Activated CD4-positive, alpha-beta memory T cell treated with anti-CD3 and anti-CD28 coated beads for 36 hours (primary cell): ENCODE results near the gene ASIC2. TPM values are rescaled to one million over a fixed set of nuclear protein-coding genes. Genes with fewer than 3 reads are reported as not detected.

ENCODE experiments used
- CTCF ChIA-PET: fragments of 350-600 bp; sonication (Branson Sonifier 250); formaldehyde crosslinking; loops from one replicate; lab custom pipeline; 2021; ENCODE audit warnings: antibody characterized with exemption, inconsistent platforms; lab: Charles Lee
- POLR2A ChIA-PET: fragments of 350-600 bp; sonication (Branson Sonifier 250); formaldehyde crosslinking; loops from one replicate; lab custom pipeline; 2021; ENCODE audit warnings: antibody characterized with exemption; lab: Charles Lee
- DNase-seq: peaks from one replicate; pipeline ENCODE4 v3.0.0-alpha.2; 2020
- H3K27ac Mint-ChIP-seq: one replicate; pipeline ENCODE4 v1.8.0; 2021; ENCODE audit warnings: mixed read lengths
- H3K27me3 Mint-ChIP-seq: one replicate; pipeline ENCODE4 v1.8.0; 2021; ENCODE audit warnings: mixed read lengths
- H3K36me3 Mint-ChIP-seq: one replicate; pipeline ENCODE4 v1.8.0; 2021; ENCODE audit warnings: mixed read lengths
- H3K4me1 Mint-ChIP-seq: one replicate; pipeline ENCODE4 v1.8.0; 2021; ENCODE audit warnings: low read depth, mixed read lengths
- H3K4me3 Mint-ChIP-seq: one replicate; pipeline ENCODE4 v1.8.0; 2021; ENCODE audit warnings: mild to moderate bottlenecking, mixed read lengths
- H3K9me3 Mint-ChIP-seq: one replicate; pipeline ENCODE4 v1.8.0; 2021; ENCODE audit warnings: mixed read lengths
- intact Hi-C: fragments of 100-400 bp; cut with micrococcal nuclease; formaldehyde crosslinking; loops from one replicate; pipeline ENCODE4 v1.15.1; 2023
- total RNA-seq, 2 experiments: library from RNA; stranded (reverse); gene quantifications; one replicate each; pipeline ENCODE4 v1.2.3, GENCODE V29; 2021

The ASIC2 gene
- total RNA-seq, 2 experiments from 2014 or later = not detected

GRCh38 chr17:33207231-33207630 lies 85.9 kb downstream of the ASIC2 start:
- intact Hi-C loops = no loop called here
- H3K27me3 Mint-ChIP-seq = peaks cover 10% of the 10 kb centered on the region

GRCh38 chr17:33205552-33205951 lies 87.5 kb downstream of the ASIC2 start:
- H3K4me1 Mint-ChIP-seq = no peaks in the 10 kb centered on the region
- intact Hi-C loops = no loop called here
- H3K27me3 Mint-ChIP-seq = peaks cover 7% of the 10 kb centered on the region
- POLR2A ChIA-PET = no interaction called here
- H3K36me3 Mint-ChIP-seq = no peaks in the 10 kb centered on the region
- H3K27ac Mint-ChIP-seq = no peak overlapping the region
- DNase-seq = no peak
- CTCF ChIA-PET = no interaction called here
- H3K9me3 Mint-ChIP-seq = no peaks in the 10 kb centered on the region
- no peak overlapping the region for H3K4me3 Mint-ChIP-seq

More at GRCh38 chr17:33207231-33207630, 85.9 kb downstream of the ASIC2 start:
- Mint-ChIP-seq H3K27ac (no peak overlapping the region), H3K9me3 (no peaks in the 10 kb centered on the region), H3K36me3 (no peaks in the 10 kb centered on the region), H3K4me3 (no peak overlapping the region), H3K4me1 (no peaks in the 10 kb centered on the region)
- ChIA-PET POLR2A (no interaction called here), CTCF (no interaction called here)
- DNase-seq = no peak

- no peaks in the 10 kb centered on the region for H3K36me3 Mint-ChIP-seq
- no peaks in the 10 kb centered on the region for H3K9me3 Mint-ChIP-seq
- intact Hi-C loops = no loop called here
- H3K27ac Mint-ChIP-seq = no peak overlapping the region
- POLR2A ChIA-PET = no interaction called here
- no peak overlapping the region for H3K4me3 Mint-ChIP-seq
- H3K4me1 Mint-ChIP-seq = no peaks in the 10 kb centered on the region
- CTCF ChIA-PET = no interaction called here
- DNase-seq = no peak
- peaks cover 6% of the 10 kb centered on the region for H3K27me3 Mint-ChIP-seq
Observed at GRCh38 chr17:33204701-33205100, 88.4 kb downstream of the ASIC2 start.

GRCh38 chr17:33204156-33204555 lies 88.9 kb downstream of the ASIC2 start:
- Mint-ChIP-seq H3K36me3 (no peaks in the 10 kb centered on the region), H3K9me3 (no peaks in the 10 kb centered on the region), H3K4me1 (no peaks in the 10 kb centered on the region), H3K4me3 (no peak overlapping the region), H3K27ac (no peak overlapping the region), H3K27me3 (peaks cover 6% of the 10 kb centered on the region)
- CTCF ChIA-PET = no interaction called here
- intact Hi-C loops = no loop called here
- no peak for DNase-seq
- POLR2A ChIA-PET = no interaction called here

GRCh38 chr17:33202796-33203495 lies 90.1 kb downstream of the ASIC2 start:
- Mint-ChIP-seq H3K9me3 (no peaks in the 10 kb centered on the region), H3K4me3 (no peak overlapping the region), H3K36me3 (no peaks in the 10 kb centered on the region), H3K27me3 (peaks cover 4% of the 10 kb centered on the region), H3K4me1 (no peaks in the 10 kb centered on the region), H3K27ac (no peak overlapping the region)
- POLR2A ChIA-PET = no interaction called here
- DNase-seq = no peak
- intact Hi-C loops = no loop called here
- CTCF ChIA-PET = no interaction called here

GRCh38 chr17:33202021-33202420 lies 91.1 kb downstream of the ASIC2 start:
- ChIA-PET POLR2A (no interaction called here), CTCF (no interaction called here)
- Mint-ChIP-seq H3K36me3 (no peaks in the 10 kb centered on the region), H3K4me1 (no peaks in the 10 kb centered on the region), H3K27me3 (peaks cover 4% of the 10 kb centered on the region), H3K27ac (no peak overlapping the region), H3K9me3 (no peaks in the 10 kb centered on the region), H3K4me3 (no peak overlapping the region)
- DNase-seq = no peak
- intact Hi-C loops = no loop called here

GRCh38 chr17:33201283-33201682 lies 91.8 kb downstream of the ASIC2 start:
- DNase-seq = no peak
- intact Hi-C loops = no loop called here
- no peak overlapping the region for H3K4me3 Mint-ChIP-seq
- no peaks in the 10 kb centered on the region for H3K36me3 Mint-ChIP-seq
- peaks cover 4% of the 10 kb centered on the region for H3K27me3 Mint-ChIP-seq
- H3K27ac Mint-ChIP-seq = no peak overlapping the region
- no peaks in the 10 kb centered on the region for H3K4me1 Mint-ChIP-seq
- ChIA-PET POLR2A (no interaction called here), CTCF (no interaction called here)
- no peaks in the 10 kb centered on the region for H3K9me3 Mint-ChIP-seq

GRCh38 chr17:33200587-33200986 lies 92.5 kb downstream of the ASIC2 start:
- peaks cover 4% of the 10 kb centered on the region for H3K27me3 Mint-ChIP-seq
- CTCF ChIA-PET = interaction anchor here (0.6 kb wide), 1 partner anchor 473 kb away, joined by 5 read pairs; no protein-coding TSS in a partner anchor
- H3K27ac Mint-ChIP-seq = no peak overlapping the region
- no peaks in the 10 kb centered on the region for H3K9me3 Mint-ChIP-seq
- no peaks in the 10 kb centered on the region for H3K36me3 Mint-ChIP-seq
- intact Hi-C loops = no loop called here
- POLR2A ChIA-PET = no interaction called here
- no peak for DNase-seq
- no peak overlapping the region for H3K4me3 Mint-ChIP-seq
- H3K4me1 Mint-ChIP-seq = no peaks in the 10 kb centered on the region

- ChIA-PET CTCF (no interaction called here), POLR2A (no interaction called here)
- no peak overlapping the region for H3K27ac Mint-ChIP-seq
- H3K9me3 Mint-ChIP-seq = no peaks in the 10 kb centered on the region
- H3K4me1 Mint-ChIP-seq = no peaks in the 10 kb centered on the region
- H3K27me3 Mint-ChIP-seq = peaks cover 4% of the 10 kb centered on the region
- no peak for DNase-seq
- H3K4me3 Mint-ChIP-seq = no peak overlapping the region
- no peaks in the 10 kb centered on the region for H3K36me3 Mint-ChIP-seq
- intact Hi-C loops = no loop called here
Observed at GRCh38 chr17:33199571-33200510, 93.3 kb downstream of the ASIC2 start.

- CTCF ChIA-PET = no interaction called here
Observed at GRCh38 chr17:33198954-33199353, 94.1 kb downstream of the ASIC2 start.

GRCh38 chr17:33197342-33197741 lies 95.8 kb downstream of the ASIC2 start:
- H3K27ac Mint-ChIP-seq = no peak overlapping the region
- DNase-seq = no peak
- peaks cover 1% of the 10 kb centered on the region for H3K27me3 Mint-ChIP-seq
- no peaks in the 10 kb centered on the region for H3K36me3 Mint-ChIP-seq
- H3K4me1 Mint-ChIP-seq = no peaks in the 10 kb centered on the region
- H3K9me3 Mint-ChIP-seq = no peaks in the 10 kb centered on the region
- intact Hi-C loops = no loop called here
- ChIA-PET CTCF (no interaction called here), POLR2A (no interaction called here)
- H3K4me3 Mint-ChIP-seq = no peak overlapping the region

More at GRCh38 chr17:33198954-33199353, 94.1 kb downstream of the ASIC2 start:
- POLR2A ChIA-PET = no interaction called here
- Mint-ChIP-seq H3K27ac (no peak overlapping the region), H3K4me1 (no peaks in the 10 kb centered on the region), H3K27me3 (no peaks in the 10 kb centered on the region), H3K4me3 (no peak overlapping the region), H3K36me3 (no peaks in the 10 kb centered on the region), H3K9me3 (no peaks in the 10 kb centered on the region)
- DNase-seq = no peak
- intact Hi-C loops = no loop called here

- intact Hi-C loops = no loop called here
- ChIA-PET CTCF (no interaction called here), POLR2A (no interaction called here)
- Mint-ChIP-seq H3K4me3 (no peak overlapping the region), H3K36me3 (no peaks in the 10 kb centered on the region), H3K27ac (no peak overlapping the region), H3K9me3 (no peaks in the 10 kb centered on the region), H3K4me1 (no peaks in the 10 kb centered on the region), H3K27me3 (peaks cover 1% of the 10 kb centered on the region)
- no peak for DNase-seq
Observed at GRCh38 chr17:33196883-33197282, 96.2 kb downstream of the ASIC2 start.
